ENCODE measurements around the gene FAM222B. TPM values are rescaled to one million over a fixed set of nuclear protein-coding genes. Genes with fewer than 3 reads are reported as not detected.
A peak's percentile ranks its signal among the peaks of the same experiment; 100 is the strongest.

Gene FAM222B
- total and polyA plus RNA-seq, 9 of the 15 experiments (the other 6 are each of a cell fraction or from before 2014, with no cell fraction given), result 4.0 to 34.6 (median 7.5) TPM

- TF ChIP-seq ZBTB5 (IDR thresholded peaks at IDR 0.05) (peak; percentile 35; the same call in 1 of the 2 replicates), CREB3 (tag; conservative IDR thresholded peaks at IDR 0.05; ENCODE audit: low read depth) (no peak), XRCC3 (IDR thresholded peaks at IDR 0.05) (no peak), E4F1 (CRISPR knock-in tag; IDR thresholded peaks at IDR 0.05; ENCODE audit: borderline replicate concordance) (no peak), TAL1 (IDR thresholded peaks at IDR 0.05) (0 out of 2 replicates have a peak, but pooled peaks have one; percentile 18)
Observed at GRCh38 chr17:28834420-28834819, 8.2 kb downstream of the FAM222B start (continued).

Measured in K562 (cell line).